ENCODE data around the gene ARHGAP23.
"Not testable (repeated sequence)": the region's sequence is repeated elsewhere in the genome, so short reads cannot be mapped to it uniquely, and the experiment has no call there.

DNA sequence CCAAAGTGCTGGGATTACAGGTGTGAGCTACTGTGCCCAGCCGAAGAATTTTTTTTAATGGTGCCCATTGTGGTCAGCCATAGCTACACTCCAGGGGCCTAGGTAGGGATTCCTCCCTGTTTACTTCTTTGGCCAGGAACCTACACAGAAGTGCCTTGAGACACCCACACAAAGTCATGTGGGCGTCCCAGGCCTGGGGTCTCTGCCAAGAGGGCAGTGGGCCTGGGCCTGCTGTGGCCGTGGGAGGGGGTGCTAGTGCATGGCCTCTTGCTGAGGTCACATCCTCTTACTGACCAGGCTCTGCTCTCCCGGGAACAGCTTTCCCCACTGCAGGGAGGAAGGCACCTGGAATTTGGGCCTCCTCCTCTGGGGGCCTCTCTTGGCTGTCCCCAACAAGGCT is 50.4 kb downstream of the ARHGAP23 start:
- TF ChIP-seq TAF1 (IDR thresholded peaks at IDR 0.05; ENCODE audit: low read depth); EP300 (conservative IDR thresholded peaks at IDR 0.05; ENCODE audit: poor library complexity, severe bottlenecking): not testable (repeated sequence)

Data from neural cell (in vitro differentiated cells).